CD4-positive, alpha-beta T cell treated with Interleukin-15 for 4 hours (primary cell): Measurements from ENCODE around the gene KRT15.

Source experiments
- DNase-seq: peaks from one replicate; pipeline ENCODE4 v3.0.0-alpha.2; 2020; ENCODE audit warnings: low spot score

KRT15 gene

GRCh38 chr17:41504246-41504977 is 14.3 kb downstream of the KRT15 start:
- DNase-seq = no peak

GRCh38 chr17:41503202-41503601 is 15.5 kb downstream of the KRT15 start:
- DNase-seq = no peak

GRCh38 chr17:41500131-41500911 is 18.4 kb downstream of the KRT15 start:
- DNase-seq = no peak

GRCh38 chr17:41499714-41500113 is 19.0 kb downstream of the KRT15 start:
- DNase-seq = no peak

- no peak for DNase-seq
Observed at GRCh38 chr17:41498276-41498675, 20.4 kb downstream of the KRT15 start.

GRCh38 chr17:41496803-41497484 is 21.7 kb downstream of the KRT15 start:
- DNase-seq = peak; percentile 53

- no peak for DNase-seq
Observed at GRCh38 chr17:41494524-41494923, 24.2 kb downstream of the KRT15 start.

GRCh38 chr17:41492771-41493170 is 25.9 kb downstream of the KRT15 start:
- no peak for DNase-seq

- DNase-seq = no peak
Observed at GRCh38 chr17:41492351-41492750, 26.3 kb downstream of the KRT15 start.

- DNase-seq = no peak
Observed at GRCh38 chr17:41491476-41491875, 27.2 kb downstream of the KRT15 start.

- DNase-seq = no peak
Observed at GRCh38 chr17:41490000-41490990, 28.4 kb downstream of the KRT15 start.

- DNase-seq = no peak
Observed at GRCh38 chr17:41489531-41489930, 29.2 kb downstream of the KRT15 start, which contains the start of gene KRT36. Gene KRT36, minus strand, starts transcription at chr17:41489910. Its CDS starts 46 bp downstream, at chr17:41489864.

GRCh38 chr17:41486809-41487530 is 31.7 kb downstream of the KRT15 start:
- peak; percentile 8 for DNase-seq

GRCh38 chr17:41486316-41486715 is 32.4 kb downstream of the KRT15 start:
- DNase-seq = no peak

- DNase-seq = no peak
Observed at GRCh38 chr17:41484920-41485904, 33.5 kb downstream of the KRT15 start.

GRCh38 chr17:41483991-41484826 is 34.5 kb downstream of the KRT15 start:
- no peak for DNase-seq

- no peak for DNase-seq
Observed at GRCh38 chr17:41483531-41483930, 35.2 kb downstream of the KRT15 start.

- DNase-seq = no peak
Observed at GRCh38 chr17:41481036-41481435, 37.7 kb downstream of the KRT15 start, which contains the start of gene KRT35. Gene KRT35, minus strand, starts transcription at chr17:41481151. Its CDS starts 54 bp downstream, at chr17:41481097.

GRCh38 chr17:41480581-41480980 is 38.1 kb downstream of the KRT15 start:
- DNase-seq = no peak
